ENCODE measurements around the gene RASSF5. TPM values are rescaled to one million over a fixed set of nuclear protein-coding genes. Genes with fewer than 3 reads are reported as not detected.

Gene RASSF5
- total RNA-seq, 2 donors from 2014 or later: 9.9 to 17.5 TPM

DNA sequence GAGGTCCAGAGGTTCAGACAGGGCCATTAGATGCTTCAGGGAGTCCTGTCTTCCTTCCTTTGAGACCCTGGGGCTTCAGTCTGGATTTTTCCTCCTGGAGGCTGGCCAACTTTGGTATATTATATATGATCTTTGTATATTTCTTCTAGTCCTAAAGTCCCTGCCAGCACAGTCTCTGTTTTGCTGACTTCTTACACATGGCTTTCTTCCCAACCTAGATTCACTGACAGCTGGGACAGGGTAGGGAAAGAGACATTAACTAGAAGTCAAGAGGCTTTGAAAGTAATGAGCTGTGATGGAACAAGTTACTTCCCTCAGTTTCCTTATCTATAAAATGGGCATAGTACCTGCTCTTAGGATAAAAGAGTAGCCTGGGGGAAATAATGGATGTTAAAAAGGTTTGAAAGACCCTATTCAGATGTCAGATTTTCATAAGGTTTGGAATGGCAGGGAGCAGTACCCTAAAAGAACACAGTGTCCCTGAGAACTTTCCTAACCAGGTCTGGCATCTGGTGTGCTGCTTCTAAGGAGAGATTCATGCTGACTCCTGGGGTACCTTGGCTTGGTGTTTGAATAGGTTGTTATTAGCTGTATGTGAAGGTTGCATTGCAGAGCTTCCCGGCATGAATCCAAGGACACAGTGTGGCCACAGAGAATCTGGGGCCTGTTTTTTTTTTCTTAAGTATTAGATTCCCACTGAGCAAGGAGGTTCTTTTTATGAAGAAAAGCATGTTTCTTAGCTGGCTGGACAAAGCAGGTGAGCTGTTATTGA lies 47.6 kb downstream of the RASSF5 start:
- Histone ChIP-seq H3K4me3 (no peak overlapping the region), H3K27me3 (no peaks in the 10 kb centered on the region), H3K36me3 (no peaks in the 10 kb centered on the region), H3K9me3 (no peaks in the 10 kb centered on the region), H3K27ac (peak overlapping the region; percentile 71 to 72), H3K4me1 (peaks cover 0 to 65% of the 10 kb centered on the region in 2 donors)
- TF ChIP-seq, protein P1, sequence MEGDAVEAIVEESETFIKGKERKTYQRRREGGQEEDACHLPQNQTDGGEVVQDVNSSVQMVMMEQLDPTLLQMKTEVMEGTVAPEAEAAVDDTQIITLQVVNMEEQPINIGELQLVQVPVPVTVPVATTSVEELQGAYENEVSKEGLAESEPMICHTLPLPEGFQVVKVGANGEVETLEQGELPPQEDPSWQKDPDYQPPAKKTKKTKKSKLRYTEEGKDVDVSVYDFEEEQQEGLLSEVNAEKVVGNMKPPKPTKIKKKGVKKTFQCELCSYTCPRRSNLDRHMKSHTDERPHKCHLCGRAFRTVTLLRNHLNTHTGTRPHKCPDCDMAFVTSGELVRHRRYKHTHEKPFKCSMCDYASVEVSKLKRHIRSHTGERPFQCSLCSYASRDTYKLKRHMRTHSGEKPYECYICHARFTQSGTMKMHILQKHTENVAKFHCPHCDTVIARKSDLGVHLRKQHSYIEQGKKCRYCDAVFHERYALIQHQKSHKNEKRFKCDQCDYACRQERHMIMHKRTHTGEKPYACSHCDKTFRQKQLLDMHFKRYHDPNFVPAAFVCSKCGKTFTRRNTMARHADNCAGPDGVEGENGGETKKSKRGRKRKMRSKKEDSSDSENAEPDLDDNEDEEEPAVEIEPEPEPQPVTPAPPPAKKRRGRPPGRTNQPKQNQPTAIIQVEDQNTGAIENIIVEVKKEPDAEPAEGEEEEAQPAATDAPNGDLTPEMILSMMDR (IDR thresholded peaks at IDR 0.05): no peak
- DNase-seq (ENCODE audit: low spot score): no peak

DNA sequence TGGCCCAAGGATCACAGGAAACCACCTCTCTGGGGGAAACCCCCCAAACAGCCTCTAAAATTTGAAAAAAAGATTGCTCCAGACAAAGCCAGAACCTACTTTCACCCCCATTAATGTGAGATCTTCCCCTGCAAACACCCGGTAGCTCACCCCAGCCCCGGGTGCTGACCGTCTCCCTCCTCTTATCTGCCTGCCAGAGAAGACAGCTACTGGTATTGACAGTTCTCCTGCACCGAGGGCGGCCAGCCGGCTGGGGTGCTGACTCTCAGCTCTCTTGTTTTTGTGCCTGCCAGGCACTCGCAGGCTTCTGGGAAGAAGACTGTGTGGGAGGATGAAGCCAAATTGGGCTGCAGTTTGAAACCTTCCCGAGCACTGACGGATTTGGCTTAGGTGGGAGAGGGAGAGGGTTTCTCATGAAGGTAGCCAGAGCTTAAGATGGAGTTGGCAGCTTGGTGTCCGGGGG lies 48.2 kb downstream of the RASSF5 start:
- Histone ChIP-seq H3K36me3 (no peaks in the 10 kb centered on the region), H3K4me3 (no peak overlapping the region), H3K4me1 (peaks cover 0 to 71% of the 10 kb centered on the region in 2 donors), H3K9me3 (no peaks in the 10 kb centered on the region), H3K27ac (peak overlapping the region; percentile 71 to 72), H3K27me3 (no peaks in the 10 kb centered on the region)
- peak; percentile 70 for DNase-seq (ENCODE audit: low spot score)
- TF ChIP-seq, protein P1 (IDR thresholded peaks at IDR 0.05): no peak

DNA sequence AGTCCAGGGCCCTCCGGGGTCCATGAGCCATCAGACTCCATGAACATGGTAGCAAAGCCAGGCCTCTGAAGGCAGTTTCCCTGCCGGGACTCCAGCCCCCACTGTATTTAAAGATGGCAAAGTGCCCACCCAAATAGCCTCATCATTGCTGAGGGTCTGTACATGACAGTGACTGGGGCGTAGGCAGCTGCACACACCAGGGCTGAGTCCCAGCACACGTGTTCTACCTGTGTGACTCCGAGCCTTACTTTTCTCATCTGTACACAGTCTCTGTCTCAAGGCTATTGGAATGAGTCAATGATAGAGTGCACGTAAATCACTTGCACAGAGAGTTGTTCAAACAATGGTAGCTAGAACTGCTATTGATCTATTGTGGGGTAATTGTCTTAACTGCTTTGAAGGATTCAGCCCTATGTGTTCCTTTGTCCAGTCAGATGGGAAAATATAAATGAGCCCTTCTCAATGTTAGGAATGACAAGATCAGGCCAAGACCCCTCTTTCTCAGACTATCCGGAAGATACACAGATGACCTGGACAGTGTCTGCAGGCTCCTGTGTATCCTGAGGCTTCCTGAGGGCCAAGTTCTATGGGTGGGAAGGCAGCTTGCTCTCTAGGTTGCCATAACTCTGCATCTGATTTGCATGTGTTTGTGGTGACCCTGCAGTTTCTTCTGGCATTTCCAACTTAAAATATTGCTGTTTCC lies 48.9 kb downstream of the RASSF5 start:
- no peaks in the 10 kb centered on the region for H3K36me3 ChIP-seq
- H3K4me3 ChIP-seq: peak overlapping the region in 1 of 2 donors; percentile 65
- H3K4me1 ChIP-seq: peaks cover 0 to 69% of the 10 kb centered on the region in 2 donors
- H3K27ac ChIP-seq: peak overlapping the region; percentile 71 to 72
- H3K9me3 ChIP-seq: no peaks in the 10 kb centered on the region
- TF ChIP-seq, protein P1 (IDR thresholded peaks at IDR 0.05): no peak
- DNase-seq (ENCODE audit: low spot score): no peak
- H3K27me3 ChIP-seq: no peaks in the 10 kb centered on the region

DNA sequence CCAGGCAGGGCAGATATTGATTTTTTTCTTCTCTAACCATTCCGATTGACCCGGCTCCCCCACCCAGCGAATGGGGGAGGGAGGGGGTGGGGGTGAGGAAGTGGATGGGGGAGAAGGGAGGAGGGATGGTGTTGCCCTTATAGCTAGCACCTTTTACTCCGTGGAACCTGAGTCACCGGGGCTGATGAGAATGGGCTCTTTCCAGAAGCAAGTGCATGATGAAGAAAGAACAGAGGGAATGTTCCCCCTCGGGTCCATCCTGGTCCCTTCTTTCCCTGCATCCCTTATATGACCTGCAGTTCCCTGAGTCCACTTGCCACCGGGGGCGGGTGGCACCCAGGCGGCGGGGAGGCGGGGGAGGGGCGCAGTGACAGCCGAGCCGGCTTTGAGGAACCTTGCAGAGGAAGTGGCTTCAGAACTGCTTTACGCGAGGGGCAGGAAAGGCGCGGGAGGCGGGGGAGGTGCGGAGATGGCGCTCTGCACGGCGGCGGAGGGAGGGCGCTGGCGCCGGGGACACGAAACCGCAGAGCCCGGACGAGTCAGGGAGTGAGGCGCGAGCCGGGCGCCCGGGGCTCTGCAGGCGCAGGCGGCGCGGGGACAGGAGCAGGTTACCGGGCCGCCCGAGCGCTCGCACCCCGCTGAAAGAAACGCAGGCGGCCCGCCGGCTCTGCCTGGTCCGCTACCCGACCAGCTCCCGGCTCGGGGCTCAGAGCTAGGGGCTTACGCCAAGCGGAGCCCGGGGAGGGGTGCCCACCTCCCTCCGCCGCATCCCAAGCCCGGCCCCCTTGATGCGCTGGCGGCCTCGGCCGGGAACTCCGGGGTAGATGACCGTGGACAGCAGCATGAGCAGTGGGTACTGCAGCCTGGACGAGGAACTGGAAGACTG lies 49.7 kb downstream of the RASSF5 start:
- H3K27ac ChIP-seq: peak overlapping the region; percentile 72 to 81
- TF ChIP-seq, protein P1 (IDR thresholded peaks at IDR 0.05): no peak
- H3K36me3 ChIP-seq: peaks cover under 1% of the 10 kb centered on the region
- peaks cover 0 to 62% of the 10 kb centered on the region in 2 donors for H3K4me1 ChIP-seq
- peak overlapping the region; percentile 42 to 65 for H3K4me3 ChIP-seq
- H3K9me3 ChIP-seq: no peaks in the 10 kb centered on the region
- peak; percentile 81 for DNase-seq (ENCODE audit: low spot score)
- no peaks in the 10 kb centered on the region for H3K27me3 ChIP-seq

DNA sequence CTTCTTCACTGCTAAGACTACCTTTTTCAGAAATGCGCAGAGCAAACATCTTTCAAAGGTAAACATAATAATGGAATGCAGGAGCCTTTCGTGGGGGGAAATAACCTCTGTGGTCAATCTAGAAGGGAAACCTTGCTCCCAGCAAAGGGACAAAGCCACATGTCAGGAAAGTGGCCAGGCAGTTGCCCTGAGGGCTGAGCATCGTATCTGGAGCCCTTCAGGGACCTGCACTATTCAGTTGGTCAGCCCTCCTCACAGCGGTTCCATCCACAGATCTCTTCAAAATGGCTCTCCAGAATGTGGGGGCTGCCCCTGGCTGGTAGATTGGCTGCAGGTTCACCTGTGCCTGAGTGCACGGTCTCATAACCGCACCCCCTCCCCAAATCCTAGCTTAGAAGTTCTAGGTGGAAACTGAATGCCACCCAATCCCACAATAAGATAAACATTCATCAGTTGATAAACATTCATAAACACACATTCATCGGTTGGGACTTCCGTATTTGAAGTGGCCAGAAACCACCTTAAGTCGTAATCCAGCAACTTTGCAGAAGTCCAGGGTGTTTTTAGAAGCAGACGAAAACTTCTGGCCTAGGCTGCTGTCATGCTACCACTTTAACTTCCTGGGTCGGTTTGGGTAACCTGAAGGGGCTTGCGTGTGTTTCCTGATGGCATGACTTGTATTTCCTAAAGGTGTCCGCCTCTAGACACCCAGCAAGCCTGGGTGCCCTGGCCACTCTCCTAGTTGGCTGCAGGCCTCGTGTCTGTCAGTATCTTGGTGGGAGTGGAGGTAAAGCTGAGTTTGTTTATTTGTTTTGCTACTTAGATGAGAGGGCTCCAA lies 50.5 kb downstream of the RASSF5 start:
- TF ChIP-seq, protein P1 (IDR thresholded peaks at IDR 0.05): no peak
- Histone ChIP-seq H3K4me3 (peak overlapping the region; percentile 42 to 65), H3K9me3 (no peaks in the 10 kb centered on the region), H3K27ac (peak overlapping the region; percentile 72 to 81), H3K4me1 (peaks cover 0 to 62% of the 10 kb centered on the region in 2 donors), H3K27me3 (no peaks in the 10 kb centered on the region), H3K36me3 (peaks cover 5% of the 10 kb centered on the region)
- no peak for DNase-seq (ENCODE audit: low spot score)

Measured in right atrium auricular region (tissue), 2 donors.